Dermis blood vessel endothelial cell (primary cell): ENCODE results near the gene GTF2A1L. TPM values are rescaled to one million over a fixed set of nuclear protein-coding genes. Genes with fewer than 3 reads are reported as not detected.

Source experiments
- total RNA-seq: library from RNA; depleted of rRNA; stranded (reverse); fragments of >200 nt; gene quantifications from 2 replicates; pipeline ENCODE4 v1.2.3, GENCODE V29; 2014

GTF2A1L gene
- total RNA-seq, 1 donor from 2014 or later: not detected

Other genes with a start within 250 kb of the GTF2A1L start
- gene PPP1R21, start 177.1 kb upstream of the GTF2A1L start, total RNA-seq: 21.4 and 26.3 TPM in 2 replicates
- 4.3 and 8.1 TPM in 2 replicates for gene STON1, start 87.7 kb upstream of the GTF2A1L start, total RNA-seq
- gene LHCGR, start 137.9 kb downstream of the GTF2A1L start, total RNA-seq: not detected in 2 replicates